NCI-H2081 treated with DMSO at 0.1 percent for 48 hours (cell line): ENCODE data around the gene MRLN.
"Not testable (repeated sequence)": the region's sequence is repeated elsewhere in the genome, so short reads cannot be mapped to it uniquely, and the experiment has no call there.

Source experiments
- DNase-seq: peaks from one replicate; lab custom pipeline; 2025; lab: John Stamatoyannopoulos, UW

MRLN gene

DNA sequence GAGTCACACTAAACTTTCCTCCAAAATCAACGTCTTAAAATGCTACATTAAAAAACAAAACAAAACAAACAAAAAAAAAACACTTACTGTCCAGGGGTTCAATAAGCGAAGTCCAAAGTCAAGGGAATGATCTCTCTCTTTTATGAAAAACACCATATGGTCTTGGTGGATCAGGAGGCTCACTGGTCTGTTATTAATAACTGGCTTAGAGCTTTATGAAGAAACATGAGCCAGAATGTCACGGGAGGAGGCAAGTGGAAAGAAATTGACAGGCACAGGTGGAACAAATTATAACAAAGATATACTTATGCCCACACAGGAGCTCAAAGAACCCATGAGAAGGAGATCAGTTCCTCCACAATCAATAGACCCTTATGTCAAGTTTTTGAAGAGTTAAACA is at the start of gene MRLN:
Gene MRLN (minus strand): TSS at position 189 of the 400 bp plus-strand sequence.
- no peak for DNase-seq

DNA sequence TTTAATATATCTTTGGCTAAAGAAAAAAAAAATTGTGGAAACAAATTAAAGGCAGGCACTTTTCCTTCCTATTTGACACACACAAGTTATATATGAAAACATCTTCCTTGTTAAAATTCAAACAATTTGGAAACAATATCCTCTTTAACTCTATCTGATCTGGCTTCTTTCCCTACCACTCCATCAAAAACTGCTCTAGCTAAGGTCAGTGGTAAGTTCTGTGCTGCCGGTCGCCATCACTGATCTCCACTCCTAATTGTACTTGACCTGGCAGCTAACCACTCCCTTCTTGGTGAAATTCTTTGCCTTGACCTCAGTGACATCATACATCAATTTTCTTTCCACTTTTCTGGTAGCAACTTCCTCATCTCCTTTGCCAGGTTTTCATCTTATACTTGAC is 47.9 kb upstream of the MRLN start:
- no peak for DNase-seq

DNA sequence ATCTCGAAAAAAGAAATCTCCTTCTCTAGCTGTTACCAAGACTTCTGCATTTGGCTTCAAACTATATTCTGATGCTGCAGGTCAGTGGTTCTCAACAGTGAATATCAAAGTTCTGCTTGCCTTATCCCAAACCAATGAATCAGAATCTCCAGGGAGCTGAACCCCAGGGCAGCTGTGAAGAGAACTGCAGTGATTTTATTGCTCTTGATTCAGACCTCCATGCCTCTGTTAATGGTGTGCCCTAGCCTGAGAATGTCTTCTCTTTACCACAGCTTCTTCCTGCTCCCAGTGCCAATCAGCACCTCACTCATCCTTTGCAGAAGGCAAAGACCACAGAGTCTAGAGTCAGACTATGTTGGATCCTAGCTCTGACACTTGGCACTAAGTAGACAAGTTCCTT is 46.2 kb upstream of the MRLN start:
- no peak for DNase-seq

DNA sequence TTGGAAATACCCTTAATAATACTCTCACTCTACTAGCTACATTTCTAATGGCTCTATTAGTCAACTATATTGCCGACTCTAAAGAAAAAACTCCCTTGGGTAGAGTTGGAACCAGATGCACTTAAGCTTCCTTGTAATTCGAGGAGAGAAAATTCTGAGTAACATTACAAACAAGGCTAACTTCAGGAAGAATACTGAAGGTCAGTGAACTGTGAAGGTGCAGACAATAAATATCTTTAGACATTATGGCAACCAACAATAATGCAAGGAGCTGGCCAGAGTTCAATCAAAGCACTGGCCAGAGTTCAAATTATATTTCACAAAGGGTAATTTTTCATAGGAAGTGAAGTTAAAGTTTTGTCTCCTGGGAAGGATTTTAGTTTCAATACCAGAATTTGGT is 40.7 kb upstream of the MRLN start:
- no peak for DNase-seq

DNA sequence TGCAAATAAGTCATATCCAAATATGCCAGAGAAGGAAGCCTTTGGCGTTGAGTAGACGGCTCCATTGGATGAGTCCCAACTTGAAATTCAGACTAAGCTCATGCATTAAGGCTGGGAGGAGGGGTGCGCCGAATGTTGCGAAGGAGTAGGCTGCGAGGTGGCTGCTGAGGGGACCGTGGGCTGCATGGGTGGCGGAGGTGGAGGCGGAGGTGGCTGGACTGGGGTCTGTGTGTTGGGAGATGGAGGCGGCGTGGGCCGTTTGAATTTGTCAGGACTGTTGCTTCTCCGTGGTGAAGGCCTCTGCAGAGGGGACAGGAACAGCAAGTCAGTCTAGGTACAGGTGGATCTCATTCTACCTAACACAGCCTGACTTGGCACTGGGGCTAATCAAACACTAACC is 39.6 kb upstream of the MRLN start:
- no peak for DNase-seq

DNA sequence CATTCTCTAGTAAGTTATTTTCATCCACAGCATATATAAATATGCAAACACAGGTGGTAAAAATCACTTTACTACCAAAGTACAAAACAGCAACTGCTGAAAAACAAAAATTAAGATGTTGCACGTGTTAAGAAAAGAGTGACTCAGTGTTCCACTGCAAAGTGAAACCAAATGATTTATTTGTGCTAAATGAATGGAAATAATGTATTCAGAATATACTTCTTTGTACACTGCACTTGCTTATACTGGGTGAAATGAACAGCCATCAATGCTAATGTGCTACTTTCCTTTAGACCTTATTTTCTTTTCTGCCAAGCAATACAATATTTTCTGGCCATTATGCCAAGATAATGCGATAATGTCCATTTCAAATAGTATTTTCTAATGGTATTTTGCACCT is 38.3 kb upstream of the MRLN start:
- DNase-seq = no peak

DNA sequence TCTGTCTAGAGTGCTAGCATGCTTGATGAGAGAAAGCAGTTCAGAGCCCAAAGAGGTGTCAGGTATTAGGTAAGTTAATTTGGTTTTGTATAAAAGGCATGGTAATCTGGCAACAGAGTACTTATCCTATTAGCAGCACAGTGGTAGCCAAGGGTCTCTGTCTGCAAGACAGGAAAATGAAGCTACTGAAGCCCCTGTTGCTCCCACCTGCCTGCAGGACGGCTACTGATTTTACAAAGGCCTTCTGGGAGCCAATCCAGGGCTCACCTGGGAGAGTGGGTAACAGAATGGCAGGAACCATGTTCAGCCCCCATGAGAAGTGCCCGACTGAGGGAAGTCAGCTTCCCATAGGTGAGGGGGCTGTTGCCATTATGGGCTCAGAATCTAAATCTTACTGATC is 36.8 kb upstream of the MRLN start:
- not testable (repeated sequence) for DNase-seq

DNA sequence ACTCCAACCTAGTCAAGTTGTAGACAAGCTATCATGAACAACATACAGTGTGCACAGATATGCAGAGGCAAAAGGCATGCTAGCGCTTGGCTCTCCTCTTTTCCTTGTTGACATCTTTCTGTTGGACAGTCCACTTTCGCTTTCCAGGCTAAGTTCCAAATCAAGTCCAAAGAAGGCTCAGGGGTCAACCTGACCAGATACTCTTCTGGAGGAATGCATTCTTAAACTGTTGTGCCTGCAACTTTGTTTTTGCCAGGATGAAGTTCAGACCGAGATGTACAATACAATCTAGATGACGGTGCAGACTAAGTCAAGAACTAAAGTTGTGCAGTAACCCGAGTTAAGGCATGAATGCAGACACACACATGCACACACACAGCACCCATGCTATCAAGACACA is 35.7 kb upstream of the MRLN start:
- DNase-seq = not testable (repeated sequence)

DNA sequence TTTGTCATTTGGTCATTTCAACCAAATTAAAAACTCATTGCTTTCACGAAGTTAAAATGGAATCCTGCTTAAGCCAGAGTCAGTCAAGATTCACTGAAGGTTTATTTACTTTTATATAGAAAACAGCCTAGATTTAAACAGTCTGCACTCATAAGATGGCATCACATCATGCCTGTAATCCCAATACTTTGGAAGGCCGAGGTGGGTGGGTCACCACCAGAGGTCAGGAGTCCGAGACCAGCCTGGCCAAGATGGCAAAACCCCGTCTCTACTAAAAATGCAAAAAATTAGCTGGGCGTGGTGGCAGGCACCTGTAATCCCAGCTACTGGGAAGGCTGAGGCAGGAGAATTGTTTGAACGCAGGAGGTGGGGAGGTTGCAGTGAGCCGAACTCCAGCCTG is 33.8 kb upstream of the MRLN start:
- DNase-seq = not testable (repeated sequence)

DNA sequence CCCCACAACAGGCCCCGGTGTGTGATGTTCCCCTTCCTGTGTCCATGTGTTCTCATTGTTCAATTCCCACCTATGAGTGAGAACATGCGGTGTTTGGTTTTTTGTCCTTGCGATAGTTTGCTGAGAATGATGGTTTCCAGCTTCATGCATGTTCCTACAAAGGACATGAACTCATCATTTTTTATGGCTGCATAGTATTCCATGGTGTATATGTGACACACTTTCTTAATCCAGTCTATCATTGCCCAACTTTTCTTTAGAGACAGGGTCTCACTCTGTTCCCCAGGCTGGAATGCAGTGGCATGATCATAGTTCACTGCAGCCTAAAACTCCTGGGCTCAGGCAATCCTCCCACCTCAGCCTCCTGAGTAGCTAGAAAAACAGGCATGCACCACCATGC is 32.2 kb upstream of the MRLN start:
- DNase-seq = not testable (repeated sequence)

DNA sequence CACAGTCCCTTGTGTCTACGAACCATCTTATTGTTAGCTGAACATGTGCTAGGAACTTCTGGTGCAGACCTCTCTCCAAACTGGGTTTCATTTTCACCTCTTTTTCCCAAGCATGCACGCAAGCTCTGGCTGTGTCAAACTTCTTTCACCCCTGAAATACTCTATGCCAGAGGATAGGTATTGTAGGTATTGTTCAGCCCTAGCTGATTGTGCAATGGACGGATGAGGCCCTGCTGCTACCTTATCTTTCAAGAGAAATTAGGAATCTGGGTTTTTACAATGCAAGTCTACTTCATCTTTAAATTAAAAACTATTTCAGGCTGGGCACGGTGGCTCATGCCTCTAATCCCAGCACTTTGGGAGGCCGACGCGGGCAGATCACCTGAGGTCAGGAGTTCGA is 28.3 kb upstream of the MRLN start:
- DNase-seq = no peak

DNA sequence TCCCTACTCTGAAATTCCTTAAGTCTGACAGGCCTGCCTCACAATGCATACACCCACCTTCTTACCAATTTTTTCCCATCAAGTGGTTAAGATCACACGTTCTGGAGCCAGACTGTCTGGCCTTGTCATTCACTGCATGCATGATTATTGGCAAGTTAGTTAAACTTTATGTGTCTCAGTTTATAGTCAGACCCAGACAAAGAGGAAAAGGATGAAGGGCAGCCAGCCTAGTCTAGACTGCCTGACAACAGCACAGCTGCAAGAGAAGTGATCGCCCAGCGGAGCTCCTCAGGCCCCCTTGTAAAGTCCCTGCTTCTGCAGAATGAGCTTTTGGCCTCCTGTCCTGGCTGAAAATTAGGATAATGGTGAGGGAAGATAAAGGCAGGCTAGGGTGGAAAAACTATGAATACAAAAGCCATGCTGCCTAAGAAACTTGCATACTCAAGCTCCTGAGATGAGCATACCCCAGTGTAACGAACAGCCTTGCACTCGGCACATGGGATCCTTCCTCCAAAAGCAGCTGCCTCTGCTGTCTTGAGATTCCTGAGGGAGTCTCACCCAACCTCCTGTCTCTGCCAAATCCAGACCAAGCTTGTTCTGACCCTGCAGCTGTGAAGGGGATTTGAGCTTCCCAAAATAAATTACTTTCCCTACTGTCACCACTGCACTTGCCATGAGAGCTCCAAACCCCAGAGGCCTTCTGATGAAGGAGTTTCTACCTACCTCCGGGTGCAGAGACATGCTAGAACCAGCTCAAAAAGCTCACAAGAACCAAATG is 26.7 kb upstream of the MRLN start:
- no peak for DNase-seq

DNA sequence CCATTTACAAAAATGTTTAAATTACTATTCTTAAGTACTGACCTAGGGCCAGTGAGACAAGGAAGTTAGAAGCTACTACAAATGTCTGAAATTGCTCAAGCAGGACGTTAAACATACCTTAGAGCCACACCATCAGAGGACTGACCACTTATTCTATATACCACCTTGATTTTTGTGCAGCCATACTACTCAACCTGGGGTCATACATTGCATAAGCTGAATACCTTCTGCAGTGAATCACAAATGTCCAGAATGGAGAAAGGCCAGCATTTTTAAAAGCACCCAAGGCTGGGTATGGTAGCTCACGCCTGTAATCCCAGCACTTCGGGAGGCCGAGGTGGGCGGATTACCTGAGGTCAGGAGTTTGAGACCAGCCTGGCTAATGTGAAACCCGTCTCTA is 21.2 kb upstream of the MRLN start:
- DNase-seq = no peak

DNA sequence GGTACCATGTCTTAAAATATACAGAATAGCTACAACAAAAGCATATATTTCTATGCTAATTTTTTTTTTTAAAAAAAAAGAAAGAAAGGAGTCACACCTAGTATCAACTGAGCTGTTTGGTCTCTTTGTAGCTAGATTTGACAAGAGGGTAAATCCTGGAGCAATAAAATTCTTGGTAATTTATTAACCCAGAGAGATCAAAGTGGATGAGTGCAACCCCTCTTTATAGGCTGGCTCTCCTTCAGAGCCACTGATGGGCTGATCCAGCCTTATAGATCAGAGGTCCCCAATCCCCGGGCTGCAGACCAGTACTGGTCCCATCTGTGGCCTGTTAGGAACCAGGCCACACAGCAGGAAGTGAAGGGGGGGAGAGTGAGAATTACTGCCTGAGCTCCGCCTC is 19.8 kb upstream of the MRLN start:
- DNase-seq = no peak

DNA sequence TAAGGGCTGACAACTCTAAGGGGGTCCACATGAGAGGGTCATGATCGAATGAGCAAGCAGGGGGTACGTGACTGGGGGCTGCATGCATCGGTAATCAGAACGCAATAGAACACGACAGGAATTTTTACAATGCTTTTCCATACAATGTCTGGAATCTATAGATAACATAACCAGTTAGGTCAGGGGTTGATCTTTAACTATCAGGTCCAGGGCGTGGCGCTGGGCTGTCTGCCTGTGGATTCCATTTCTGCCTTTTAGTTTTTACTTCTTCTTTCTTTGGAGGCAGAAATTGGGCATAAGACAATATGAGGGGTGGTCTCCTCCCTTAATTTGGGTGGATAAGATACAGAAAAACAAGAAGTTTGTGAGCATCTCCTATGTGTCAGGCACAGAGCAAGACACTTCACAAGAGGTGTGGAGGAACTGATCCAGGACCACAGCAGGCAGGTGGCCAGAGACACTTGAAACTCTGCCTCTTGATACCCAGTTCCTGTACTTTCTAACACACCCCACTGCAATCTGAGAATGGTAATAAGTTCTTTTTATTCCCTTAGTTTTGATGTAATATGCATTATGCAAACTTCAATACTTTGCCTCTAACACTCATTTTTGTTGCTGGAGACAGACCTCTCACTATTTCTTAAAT is 18.0 kb upstream of the MRLN start:
- DNase-seq = no peak

DNA sequence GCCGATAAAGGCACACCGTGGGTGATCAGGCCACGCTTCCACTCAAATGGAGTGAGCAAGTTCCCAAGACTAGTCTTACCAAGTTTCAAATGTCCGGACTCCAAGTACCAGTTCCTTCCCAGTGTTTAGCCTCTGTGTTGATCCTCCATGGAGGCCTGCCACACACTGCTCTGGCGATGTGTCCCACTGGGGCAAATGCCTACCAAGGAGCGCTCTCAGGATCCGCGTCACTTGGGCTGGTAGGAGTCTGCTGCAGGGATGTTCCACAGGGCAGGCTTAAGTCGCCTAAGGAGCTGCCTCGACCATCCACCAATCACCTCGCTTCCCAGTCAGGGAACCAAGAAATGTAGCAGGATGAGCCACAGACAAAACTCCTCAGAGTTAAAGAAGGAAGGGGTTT is 17.4 kb upstream of the MRLN start:
- no peak for DNase-seq

DNA sequence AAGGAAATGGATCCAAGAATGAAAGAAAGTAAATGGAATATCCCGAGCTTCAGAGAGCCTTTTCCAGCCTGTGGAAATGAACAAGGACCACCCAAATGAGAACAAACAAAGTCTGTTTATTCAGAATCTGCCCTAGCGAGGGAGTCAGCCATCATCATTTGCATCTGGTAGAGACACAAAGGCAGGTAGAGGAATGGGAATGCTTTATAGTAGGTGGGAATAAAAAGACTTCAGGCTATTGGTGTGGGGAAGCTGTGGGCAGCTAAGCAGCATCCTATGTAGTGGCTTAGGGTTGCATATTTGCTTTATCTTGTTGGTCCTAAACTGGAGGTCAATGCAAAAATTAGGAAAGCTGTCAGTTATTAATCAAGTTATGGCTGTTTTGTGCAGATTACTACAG is 9.2 kb upstream of the MRLN start:
- DNase-seq = no peak

DNA sequence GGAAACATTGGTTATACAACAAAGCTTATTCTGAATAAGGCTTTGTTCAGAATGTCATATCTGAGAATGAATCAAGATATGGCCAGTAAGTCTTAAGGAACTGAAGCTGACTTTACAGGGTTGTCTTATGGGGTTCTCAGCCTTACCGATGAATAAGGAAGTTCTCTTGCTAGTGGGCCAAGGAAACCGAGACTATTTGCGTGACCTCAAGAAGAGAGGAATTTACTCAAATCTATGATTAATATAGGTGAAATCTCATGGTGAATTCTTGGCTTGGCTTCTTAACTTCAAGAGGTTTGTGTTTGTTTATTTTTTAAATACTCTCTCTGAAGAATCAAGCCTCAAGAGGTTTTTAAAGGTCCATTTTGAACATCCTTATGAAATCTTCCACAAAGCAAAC is 4.7 kb upstream of the MRLN start:
- DNase-seq = no peak

DNA sequence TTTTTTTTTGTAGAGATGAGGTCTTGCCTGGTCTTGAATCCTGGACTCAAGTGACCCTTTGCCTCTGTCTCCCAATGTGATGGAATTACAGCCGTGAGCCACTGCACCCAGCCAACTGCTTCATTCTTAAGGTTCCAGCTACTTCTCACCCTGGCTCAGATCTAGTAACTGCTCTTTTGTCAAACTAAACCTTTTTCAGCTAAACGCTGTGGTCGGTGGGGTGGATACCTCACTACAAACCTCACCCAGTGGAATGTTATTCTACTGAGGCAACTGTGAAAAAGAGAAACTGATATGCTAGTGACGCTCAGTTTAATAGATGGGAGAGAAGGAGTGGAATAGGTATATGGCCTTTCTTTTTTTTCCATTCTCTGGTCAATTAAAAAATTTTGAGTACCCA is 1.7 kb upstream of the MRLN start:
- no peak for DNase-seq

DNA sequence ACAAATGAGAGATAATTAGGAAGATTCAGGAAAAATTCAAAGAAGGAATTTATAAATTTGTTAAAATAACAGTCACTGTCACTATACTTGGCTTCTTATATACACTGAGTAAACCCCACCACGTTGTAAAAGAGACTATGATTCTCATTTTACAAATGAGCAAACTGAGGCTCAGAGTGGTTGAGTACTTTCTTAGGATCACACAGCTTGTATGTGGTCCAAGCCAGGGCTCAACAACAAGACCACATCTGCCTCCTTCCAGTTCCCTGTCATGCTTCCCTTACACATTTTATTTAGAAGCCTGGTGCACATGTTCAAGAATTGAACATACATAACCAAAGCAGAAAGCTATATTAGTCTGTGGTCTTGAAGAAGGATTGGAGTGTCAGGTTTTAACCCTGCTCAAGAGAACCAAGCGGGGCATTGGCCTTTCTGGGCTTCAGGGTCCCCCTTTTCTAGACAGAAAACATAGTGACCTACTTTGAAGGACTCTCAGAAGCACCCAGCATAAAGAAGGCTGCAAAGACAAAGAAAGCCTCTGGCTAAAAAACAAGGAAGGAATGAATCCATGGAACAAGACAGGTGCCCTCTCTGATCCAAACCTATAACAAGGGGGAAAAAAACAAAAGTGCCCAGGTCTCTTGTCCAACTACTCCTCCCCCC is 846 bp downstream of the MRLN start:
- DNase-seq = no peak

DNA sequence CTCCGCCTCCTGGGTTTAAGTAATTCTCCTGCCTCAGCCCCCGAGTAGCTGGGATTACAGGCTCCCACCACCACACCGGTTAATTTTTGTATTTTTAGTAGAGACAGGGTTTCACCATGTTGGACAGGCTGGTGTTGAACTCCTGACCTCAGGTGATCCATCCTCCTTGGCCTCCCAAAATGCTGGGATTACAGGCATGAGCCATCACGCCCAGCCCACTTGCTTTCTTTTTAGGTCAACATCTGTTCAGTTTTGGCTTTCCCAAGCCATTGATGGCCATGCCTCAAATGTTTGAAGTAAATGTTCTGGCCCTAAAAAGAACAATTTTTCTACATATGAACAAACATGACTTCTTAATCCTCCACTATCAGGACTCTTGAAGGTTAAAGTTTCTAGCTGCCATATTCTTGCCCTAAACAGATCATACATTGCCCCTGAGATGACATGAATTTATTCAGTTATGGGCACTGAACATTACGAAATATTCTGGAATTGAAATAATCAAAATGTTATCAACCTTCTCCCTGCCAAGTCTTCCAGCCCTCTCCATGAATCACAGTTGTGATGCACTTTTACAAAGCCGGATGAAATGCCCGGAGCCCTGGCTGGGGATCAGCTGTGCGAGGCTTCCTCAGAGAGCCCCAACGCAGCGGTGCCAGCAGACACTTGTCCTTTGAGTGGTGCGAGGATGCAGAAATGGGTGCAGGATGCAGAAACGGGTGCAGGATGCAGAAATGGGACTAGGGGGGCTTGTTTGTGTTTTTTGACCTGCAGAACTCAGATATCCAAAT is 2.9 kb downstream of the MRLN start:
- no peak for DNase-seq

DNA sequence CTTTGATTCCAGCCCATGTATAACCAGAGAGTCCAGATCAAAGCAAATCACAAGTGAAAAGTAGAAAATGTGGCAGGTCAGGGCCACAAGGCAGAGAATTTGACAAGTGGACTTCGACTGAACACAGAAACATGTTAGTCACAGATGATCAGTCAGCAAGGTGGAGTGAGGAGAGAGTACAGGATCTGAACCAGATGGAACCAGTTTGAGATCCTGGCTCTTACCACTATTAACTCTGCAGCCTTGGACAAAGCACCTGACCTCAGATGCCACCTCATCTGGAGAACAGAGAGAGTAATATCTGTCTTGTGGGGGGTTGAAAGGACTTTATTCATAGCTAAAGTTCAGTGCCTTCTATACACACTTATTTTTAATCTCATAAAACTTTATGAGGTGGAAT is 4.4 kb downstream of the MRLN start:
- no peak for DNase-seq
